Measurements from ENCODE around the gene FRMD4B. TPM values are rescaled to one million over a fixed set of nuclear protein-coding genes. Genes with fewer than 3 reads are reported as not detected.
"Not testable (repeated sequence)": the region's sequence is repeated elsewhere in the genome, so short reads cannot be mapped to it uniquely, and the experiment has no call there.

FRMD4B gene
- polyA plus RNA-seq, 2 donors = 18.6 to 21.0 TPM

DNA sequence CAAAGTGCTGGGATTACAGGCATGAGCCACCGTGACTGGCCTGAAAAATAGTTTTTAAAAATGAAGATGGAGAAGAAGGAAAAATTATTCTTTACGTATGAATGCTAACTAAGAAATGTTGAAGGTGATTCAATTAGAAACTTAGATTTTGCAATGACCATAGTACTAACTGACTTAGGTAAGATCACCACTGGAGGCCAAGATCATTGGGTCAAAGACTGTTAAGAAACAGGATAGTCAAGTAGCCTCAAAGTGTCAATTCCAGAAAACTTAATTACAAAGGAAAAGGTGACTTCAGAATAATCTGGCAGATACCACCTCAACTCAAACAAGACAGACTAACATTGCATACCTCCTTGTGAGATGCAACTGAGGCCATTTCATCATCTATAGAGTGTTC, 119.3 kb downstream of the FRMD4B start:
- Histone ChIP-seq H3K27ac (ENCODE audit: low read depth in 2 of 2, low read length in 1 of 2) (no peak overlapping the region), H3K27me3 (ENCODE audit: control insufficient read depth in 1 of 2, insufficient read depth in 2 of 2, low read length in 2 of 2) (no peaks in the 10 kb centered on the region), H3K4me3 (ENCODE audit: low read depth in 1 of 2, low read length in 2 of 2) (no peak overlapping the region), H3K4me1 (ENCODE audit: control insufficient read depth in 2 of 2, insufficient read depth in 2 of 2, low read length in 1 of 2) (no peaks in the 10 kb centered on the region), H3K9me3 (ENCODE audit: control insufficient read depth in 2 of 2, insufficient read depth in 1 of 2, low read depth in 1 of 2, low read length in 1 of 2) (no peaks in the 10 kb centered on the region), H3K36me3 (ENCODE audit: control insufficient read depth in 2 of 2, insufficient read depth in 2 of 2, low read length in 1 of 2) (no peaks in the 10 kb centered on the region)
- WGBS, 2 donors = 95 to 98% methylated on average over 2 of the region's 2 CpGs

- H3K27me3 ChIP-seq (ENCODE audit: control insufficient read depth in 1 of 2, insufficient read depth in 2 of 2, low read length in 2 of 2); H3K27ac ChIP-seq (ENCODE audit: low read depth in 2 of 2, low read length in 1 of 2); H3K36me3 ChIP-seq (ENCODE audit: control insufficient read depth in 2 of 2, insufficient read depth in 2 of 2, low read length in 1 of 2); H3K4me3 ChIP-seq (ENCODE audit: low read depth in 1 of 2, low read length in 2 of 2); H3K9me3 ChIP-seq (ENCODE audit: control insufficient read depth in 2 of 2, insufficient read depth in 1 of 2, low read depth in 1 of 2, low read length in 1 of 2); H3K4me1 ChIP-seq (ENCODE audit: control insufficient read depth in 2 of 2, insufficient read depth in 2 of 2, low read length in 1 of 2): not testable (repeated sequence)
- WGBS, 2 donors = 95 to 97% methylated on average over 2 of the region's 2 CpGs
Measured at GRCh38 chr3:69266071-69266470, 119.8 kb downstream of the FRMD4B start.

DNA sequence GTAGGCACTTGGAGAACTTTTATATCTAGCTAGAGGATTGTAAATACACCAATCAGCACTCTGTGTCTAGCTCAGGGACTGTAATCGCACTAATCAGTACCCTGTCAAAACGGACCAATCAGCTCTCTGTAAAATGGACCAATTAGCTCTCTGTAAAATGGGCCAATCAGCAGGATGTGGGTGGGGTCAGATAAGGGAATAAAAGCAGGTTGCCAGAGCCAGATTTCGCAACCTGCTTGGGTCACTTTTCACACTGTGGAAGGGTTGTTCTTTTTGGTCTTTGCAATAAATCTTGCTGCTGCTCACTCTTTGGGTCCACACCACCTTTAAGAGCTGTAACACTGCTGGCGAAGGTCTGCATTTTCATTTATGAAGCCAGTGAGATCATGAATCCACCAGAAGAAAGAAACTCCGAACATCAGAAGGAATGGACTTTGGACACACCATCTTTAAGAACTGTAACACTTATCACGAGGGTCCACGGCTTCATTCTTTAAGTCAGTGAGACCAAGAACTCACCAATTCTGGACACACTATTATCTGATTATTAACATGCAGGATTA, 125.0 kb downstream of the FRMD4B start:
- H3K36me3 ChIP-seq (ENCODE audit: control insufficient read depth in 2 of 2, insufficient read depth in 2 of 2, low read length in 1 of 2); H3K4me3 ChIP-seq (ENCODE audit: low read depth in 1 of 2, low read length in 2 of 2); H3K4me1 ChIP-seq (ENCODE audit: control insufficient read depth in 2 of 2, insufficient read depth in 2 of 2, low read length in 1 of 2); H3K27me3 ChIP-seq (ENCODE audit: control insufficient read depth in 1 of 2, insufficient read depth in 2 of 2, low read length in 2 of 2); H3K27ac ChIP-seq (ENCODE audit: low read depth in 2 of 2, low read length in 1 of 2); H3K9me3 ChIP-seq (ENCODE audit: control insufficient read depth in 2 of 2, insufficient read depth in 1 of 2, low read depth in 1 of 2, low read length in 1 of 2): not testable (repeated sequence)
- WGBS, 2 donors = 84 to 97% methylated on average over 7 of the region's 7 CpGs

DNA sequence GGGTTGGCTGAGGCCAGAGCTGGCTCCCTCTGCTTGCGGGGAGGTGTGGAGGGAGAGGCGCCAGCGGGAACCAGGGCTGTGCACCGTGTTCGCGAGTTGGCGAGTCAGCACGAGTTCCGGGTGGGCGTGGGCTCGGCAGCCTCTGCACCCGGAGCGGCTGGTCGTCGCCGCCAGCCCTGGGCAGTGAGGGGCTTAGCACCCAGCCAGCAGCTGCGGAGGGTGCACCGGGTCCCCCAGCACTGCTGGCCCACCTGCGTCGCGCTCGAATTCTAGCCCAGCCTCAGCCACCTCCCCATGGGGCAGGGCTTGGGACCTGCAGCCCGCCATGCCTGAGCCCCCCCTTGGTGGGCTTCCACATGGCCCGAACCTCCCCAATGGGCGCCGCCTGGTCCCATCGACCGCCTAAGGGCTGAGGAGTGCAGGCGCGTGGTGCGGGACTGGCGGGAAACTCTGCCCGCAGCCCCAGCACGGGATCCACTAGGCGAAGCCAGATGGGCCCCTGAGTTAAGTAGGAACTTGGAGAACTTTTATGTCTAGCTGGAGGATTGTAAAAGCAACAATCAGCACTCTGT, 125.6 kb downstream of the FRMD4B start:
- no peaks in the 10 kb centered on the region for H3K27me3 ChIP-seq (ENCODE audit: control insufficient read depth in 1 of 2, insufficient read depth in 2 of 2, low read length in 2 of 2)
- WGBS, 2 donors = 94 to 95% methylated on average over 34 to 35 of the region's 35 CpGs
- H3K36me3 ChIP-seq (ENCODE audit: control insufficient read depth in 2 of 2, insufficient read depth in 2 of 2, low read length in 1 of 2) = no peaks in the 10 kb centered on the region
- H3K27ac ChIP-seq (ENCODE audit: low read depth in 2 of 2, low read length in 1 of 2) = no peak overlapping the region
- H3K4me3 ChIP-seq (ENCODE audit: low read depth in 1 of 2, low read length in 2 of 2) = no peak overlapping the region
- H3K9me3 ChIP-seq (ENCODE audit: control insufficient read depth in 2 of 2, insufficient read depth in 1 of 2, low read depth in 1 of 2, low read length in 1 of 2) = peaks cover 0 to 2% of the 10 kb centered on the region in 2 donors
- H3K4me1 ChIP-seq (ENCODE audit: control insufficient read depth in 2 of 2, insufficient read depth in 2 of 2, low read length in 1 of 2) = no peaks in the 10 kb centered on the region

GRCh38 chr3:69259125-69259524, 126.8 kb downstream of the FRMD4B start:
- H3K27ac ChIP-seq (ENCODE audit: low read depth in 2 of 2, low read length in 1 of 2) = no peak overlapping the region
- 91 to 94% methylated on average over 9 of the region's 9 CpGs for WGBS, 2 donors

DNA sequence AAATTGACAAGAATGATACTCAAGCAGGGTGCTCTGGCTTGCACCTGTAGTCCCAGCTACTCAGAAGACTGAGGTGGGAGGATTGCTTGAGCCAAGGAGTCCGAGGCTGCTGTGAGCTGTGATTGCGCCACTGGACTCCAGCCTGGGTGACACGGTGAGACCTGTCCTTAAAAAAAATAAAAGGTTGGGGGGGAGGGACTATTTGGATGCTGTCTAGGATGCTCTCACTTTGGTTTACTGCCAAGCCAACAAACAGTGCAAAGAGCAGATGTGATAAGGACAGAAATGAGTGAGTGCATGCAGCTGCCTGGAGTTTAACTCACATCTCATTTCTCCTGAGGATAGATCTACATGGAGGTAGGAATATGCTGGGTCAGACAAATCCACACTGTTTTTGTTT, 130.0 kb downstream of the FRMD4B start:
- Histone ChIP-seq H3K4me3 (ENCODE audit: low read depth in 1 of 2, low read length in 2 of 2) (no peak overlapping the region), H3K4me1 (ENCODE audit: control insufficient read depth in 2 of 2, insufficient read depth in 2 of 2, low read length in 1 of 2) (no peaks in the 10 kb centered on the region), H3K27me3 (ENCODE audit: control insufficient read depth in 1 of 2, insufficient read depth in 2 of 2, low read length in 2 of 2) (no peaks in the 10 kb centered on the region), H3K27ac (ENCODE audit: low read depth in 2 of 2, low read length in 1 of 2) (no peak overlapping the region), H3K9me3 (ENCODE audit: control insufficient read depth in 2 of 2, insufficient read depth in 1 of 2, low read depth in 1 of 2, low read length in 1 of 2) (peaks cover 0 to 2% of the 10 kb centered on the region in 2 donors), H3K36me3 (ENCODE audit: control insufficient read depth in 2 of 2, insufficient read depth in 2 of 2, low read length in 1 of 2) (no peaks in the 10 kb centered on the region)
- WGBS, 2 donors = 66 to 75% methylated on average over 3 of the region's 3 CpGs

More at GRCh38 chr3:69259125-69259524, 126.8 kb downstream of the FRMD4B start:
- H3K36me3 ChIP-seq (ENCODE audit: control insufficient read depth in 2 of 2, insufficient read depth in 2 of 2, low read length in 1 of 2) = no peaks in the 10 kb centered on the region
- H3K27me3 ChIP-seq (ENCODE audit: control insufficient read depth in 1 of 2, insufficient read depth in 2 of 2, low read length in 2 of 2) = no peaks in the 10 kb centered on the region
- H3K9me3 ChIP-seq (ENCODE audit: control insufficient read depth in 2 of 2, insufficient read depth in 1 of 2, low read depth in 1 of 2, low read length in 1 of 2) = peaks cover 0 to 2% of the 10 kb centered on the region in 2 donors
- H3K4me1 ChIP-seq (ENCODE audit: control insufficient read depth in 2 of 2, insufficient read depth in 2 of 2, low read length in 1 of 2) = no peaks in the 10 kb centered on the region
- H3K4me3 ChIP-seq (ENCODE audit: low read depth in 1 of 2, low read length in 2 of 2) = no peak overlapping the region

- Histone ChIP-seq H3K4me1 (ENCODE audit: control insufficient read depth in 2 of 2, insufficient read depth in 2 of 2, low read length in 1 of 2) (no peaks in the 10 kb centered on the region), H3K9me3 (ENCODE audit: control insufficient read depth in 2 of 2, insufficient read depth in 1 of 2, low read depth in 1 of 2, low read length in 1 of 2) (no peaks in the 10 kb centered on the region), H3K36me3 (ENCODE audit: control insufficient read depth in 2 of 2, insufficient read depth in 2 of 2, low read length in 1 of 2) (no peaks in the 10 kb centered on the region), H3K4me3 (ENCODE audit: low read depth in 1 of 2, low read length in 2 of 2) (no peak overlapping the region), H3K27ac (ENCODE audit: low read depth in 2 of 2, low read length in 1 of 2) (no peak overlapping the region), H3K27me3 (ENCODE audit: control insufficient read depth in 1 of 2, insufficient read depth in 2 of 2, low read length in 2 of 2) (no peaks in the 10 kb centered on the region)
- 84 to 96% methylated on average over 4 of the region's 4 CpGs for WGBS, 2 donors
Measured at GRCh38 chr3:69254351-69254750, 131.5 kb downstream of the FRMD4B start.

GRCh38 chr3:69252631-69253030, 133.3 kb downstream of the FRMD4B start:
- Histone ChIP-seq H3K36me3 (ENCODE audit: control insufficient read depth in 2 of 2, insufficient read depth in 2 of 2, low read length in 1 of 2) (no peaks in the 10 kb centered on the region), H3K9me3 (ENCODE audit: control insufficient read depth in 2 of 2, insufficient read depth in 1 of 2, low read depth in 1 of 2, low read length in 1 of 2) (no peaks in the 10 kb centered on the region), H3K27me3 (ENCODE audit: control insufficient read depth in 1 of 2, insufficient read depth in 2 of 2, low read length in 2 of 2) (no peaks in the 10 kb centered on the region), H3K27ac (ENCODE audit: low read depth in 2 of 2, low read length in 1 of 2) (no peak overlapping the region), H3K4me3 (ENCODE audit: low read depth in 1 of 2, low read length in 2 of 2) (no peak overlapping the region), H3K4me1 (ENCODE audit: control insufficient read depth in 2 of 2, insufficient read depth in 2 of 2, low read length in 1 of 2) (no peaks in the 10 kb centered on the region)
- 71 to 72% methylated on average over 4 of the region's 4 CpGs for WGBS, 2 donors

DNA sequence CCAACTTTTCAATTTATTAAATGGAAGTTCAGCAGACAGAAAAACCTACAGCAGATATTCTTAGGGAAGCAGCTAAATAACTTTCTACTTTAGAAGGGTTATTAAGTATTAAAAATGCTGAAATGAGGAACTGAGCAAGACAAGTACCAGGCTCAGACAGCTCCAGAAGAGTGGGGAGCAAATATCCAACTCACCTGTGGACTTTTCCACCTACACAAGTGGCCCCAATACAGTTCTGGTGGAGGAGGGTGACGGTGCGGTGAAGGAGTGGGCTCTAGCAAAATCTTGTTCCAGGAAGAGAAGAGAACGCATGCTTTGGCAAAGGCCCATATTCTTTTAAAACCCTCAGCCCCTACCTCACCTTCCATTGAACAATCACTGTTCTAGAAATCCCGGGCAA, 133.7 kb downstream of the FRMD4B start:
- no peaks in the 10 kb centered on the region for H3K27me3 ChIP-seq (ENCODE audit: control insufficient read depth in 1 of 2, insufficient read depth in 2 of 2, low read length in 2 of 2)
- H3K4me1 ChIP-seq (ENCODE audit: control insufficient read depth in 2 of 2, insufficient read depth in 2 of 2, low read length in 1 of 2) = no peaks in the 10 kb centered on the region
- no peaks in the 10 kb centered on the region for H3K9me3 ChIP-seq (ENCODE audit: control insufficient read depth in 2 of 2, insufficient read depth in 1 of 2, low read depth in 1 of 2, low read length in 1 of 2)
- no peak overlapping the region for H3K4me3 ChIP-seq (ENCODE audit: low read depth in 1 of 2, low read length in 2 of 2)
- 80 to 85% methylated on average over 4 of the region's 4 CpGs for WGBS, 2 donors
- H3K27ac ChIP-seq (ENCODE audit: low read depth in 2 of 2, low read length in 1 of 2) = no peak overlapping the region
- H3K36me3 ChIP-seq (ENCODE audit: control insufficient read depth in 2 of 2, insufficient read depth in 2 of 2, low read length in 1 of 2) = no peaks in the 10 kb centered on the region

GRCh38 chr3:69251078-69251805, 134.6 kb downstream of the FRMD4B start:
- Histone ChIP-seq H3K27ac (ENCODE audit: low read depth in 2 of 2, low read length in 1 of 2) (no peak overlapping the region), H3K36me3 (ENCODE audit: control insufficient read depth in 2 of 2, insufficient read depth in 2 of 2, low read length in 1 of 2) (no peaks in the 10 kb centered on the region), H3K9me3 (ENCODE audit: control insufficient read depth in 2 of 2, insufficient read depth in 1 of 2, low read depth in 1 of 2, low read length in 1 of 2) (no peaks in the 10 kb centered on the region), H3K4me1 (ENCODE audit: control insufficient read depth in 2 of 2, insufficient read depth in 2 of 2, low read length in 1 of 2) (no peaks in the 10 kb centered on the region), H3K27me3 (ENCODE audit: control insufficient read depth in 1 of 2, insufficient read depth in 2 of 2, low read length in 2 of 2) (no peaks in the 10 kb centered on the region), H3K4me3 (ENCODE audit: low read depth in 1 of 2, low read length in 2 of 2) (no peak overlapping the region)
- 67 to 75% methylated on average over 6 of the region's 6 CpGs for WGBS, 2 donors

Data from esophagus (tissue), 2 donors.